Neural progenitor cell (in vitro differentiated cells): Measurements from ENCODE around the gene UGT1A4. TPM values are rescaled to one million over a fixed set of nuclear protein-coding genes. Genes with fewer than 3 reads are reported as not detected.

Source experiments
- DNase-seq: peaks from one replicate; pipeline ENCODE4 v3.0.0-alpha.2; 2016; ENCODE audit warnings: low spot score
- H2AFZ ChIP-seq: fragments of 200-600 bp; sonication (generic); replicated peaks from 2 replicates; pipeline ENCODE4 v1.6.1; 2016; ENCODE audit warnings: antibody characterized with exemption
- H3F3A ChIP-seq: fragments of 200-600 bp; sonication (generic); 2 replicates; pipeline ENCODE4 v1.6.1; 2016; ENCODE audit warnings: antibody characterized with exemption, low read depth
- H3K27ac ChIP-seq: fragments of 200-600 bp; sonication (generic); 2 replicates; pipeline ENCODE4 v1.5.1; 2016; ENCODE audit warnings: mild to moderate bottlenecking
- H3K27me3 ChIP-seq: fragments of 200-600 bp; sonication (generic); 2 replicates; pipeline ENCODE4 v1.6.1; 2016; ENCODE audit warnings: mild to moderate bottlenecking, moderate library complexity
- H3K36me3 ChIP-seq: fragments of 200-600 bp; sonication (generic); 2 replicates; pipeline ENCODE4 v1.5.1; 2016
- H3K4me1 ChIP-seq: fragments of 200-600 bp; sonication (generic); 2 replicates; pipeline ENCODE4 v1.6.1; 2016; ENCODE audit warnings: mixed run types
- H3K4me2 ChIP-seq: fragments of 200-600 bp; sonication (generic); 2 replicates; pipeline ENCODE4 v1.6.1; 2016
- H3K4me3 ChIP-seq: fragments of 200-600 bp; sonication (generic); 2 replicates; pipeline ENCODE4 v1.5.1; 2016
- H3K79me2 ChIP-seq: fragments of 200-600 bp; sonication (generic); 2 replicates; pipeline ENCODE4 v1.6.1; 2016; ENCODE audit warnings: low read depth
- H3K9ac ChIP-seq: fragments of 200-600 bp; sonication (generic); 2 replicates; pipeline ENCODE4 v1.6.1; 2016
- H3K9me3 ChIP-seq: fragments of 200-600 bp; sonication (generic); 2 replicates; pipeline ENCODE4 v1.5.1; 2016; ENCODE audit warnings: low read depth
- H4K20me1 ChIP-seq: fragments of 200-600 bp; sonication (generic); 2 replicates; pipeline ENCODE4 v1.6.1; 2016; ENCODE audit warnings: low read depth
- H3K27ac Mint-ChIP-seq: 3 replicates; pipeline ENCODE4 v1.8.0; 2021; ENCODE audit warnings: mixed read lengths
- H3K27me3 Mint-ChIP-seq: 2 replicates; pipeline ENCODE4 v1.8.0; 2022; ENCODE audit warnings: low read depth, mild to moderate bottlenecking, inconsistent platforms, moderate library complexity, mixed read lengths; ENCODE audit not compliant: insufficient read depth
- H3K36me3 Mint-ChIP-seq: 3 replicates; pipeline ENCODE4 v1.8.0; 2021; ENCODE audit warnings: mixed read lengths
- H3K4me1 Mint-ChIP-seq: 3 replicates; pipeline ENCODE4 v1.8.0; 2021; ENCODE audit warnings: mixed read lengths
- H3K4me3 Mint-ChIP-seq: 3 replicates; pipeline ENCODE4 v1.8.0; 2021; ENCODE audit warnings: mild to moderate bottlenecking, moderate library complexity, mixed read lengths
- H3K9me3 Mint-ChIP-seq: 3 replicates; pipeline ENCODE4 v1.8.0; 2020; ENCODE audit warnings: mixed read lengths
- CTCF ChIP-seq: fragments of 200-600 bp; sonication (generic); IDR thresholded peaks from 2 replicates; pipeline ENCODE4 v1.5.1; 2017; ENCODE audit warnings: antibody characterized with exemption, mild to moderate bottlenecking
- EZH2 ChIP-seq: fragments of 200-600 bp; sonication (generic); IDR thresholded peaks from 2 replicates; pipeline ENCODE4 v1.6.1; 2017; ENCODE audit warnings: antibody characterized with exemption, mild to moderate bottlenecking, moderate library complexity
- EZH2phosphoT487 ChIP-seq: fragments of 200-600 bp; sonication (generic); IDR thresholded peaks from 2 replicates; pipeline ENCODE4 v1.6.1; 2017; ENCODE audit warnings: antibody characterized with exemption
- total RNA-seq: library from RNA; depleted of rRNA; stranded (reverse); fragments of >200 nt; gene quantifications from 2 replicates; pipeline ENCODE4 v1.2.3, GENCODE V29; 2015; ENCODE audit warnings: low replicate concordance

The UGT1A4 gene
- total RNA-seq, 1 donor from 2014 or later, result not detected

- H3K4me3 ChIP-seq, result no peak overlapping the region
- no peak overlapping the region for H2AFZ ChIP-seq
- no peaks in the 10 kb centered on the region for H3K36me3 ChIP-seq
- H4K20me1 ChIP-seq, result no peaks in the 10 kb centered on the region
- Mint-ChIP-seq H3K4me1 (peaks cover 14% of the 10 kb centered on the region), H3K27ac (no peak overlapping the region), H3K36me3 (peaks cover 5% of the 10 kb centered on the region), H3K4me3 (no peak overlapping the region), H3K9me3 (peaks cover 31% of the 10 kb centered on the region), H3K27me3 (peaks cover 3% of the 10 kb centered on the region)
- TF ChIP-seq EZH2 (no peak), CTCF (no peak), EZH2phosphoT487 (no peak)
- H3K27ac ChIP-seq, result no peak overlapping the region
- no peaks in the 10 kb centered on the region for H3K9me3 ChIP-seq
- no peak for DNase-seq
- no peak overlapping the region for H3K9ac ChIP-seq
- no peaks in the 10 kb centered on the region for H3K4me1 ChIP-seq
- H3K4me2 ChIP-seq, result no peak overlapping the region
- no peaks in the 10 kb centered on the region for H3K27me3 ChIP-seq
- no peaks in the 10 kb centered on the region for H3K79me2 ChIP-seq
- no peaks in the 10 kb centered on the region for H3F3A ChIP-seq
Observed at GRCh38 chr2:233769260-233769659, 50.7 kb downstream of the UGT1A4 start.

- H3K27ac ChIP-seq, result no peak overlapping the region
- H3K9ac ChIP-seq, result no peak overlapping the region
- H3F3A ChIP-seq, result no peaks in the 10 kb centered on the region
- Mint-ChIP-seq H3K27ac (no peak overlapping the region), H3K9me3 (peaks cover 30% of the 10 kb centered on the region), H3K36me3 (peaks cover 5% of the 10 kb centered on the region), H3K27me3 (peaks cover 7% of the 10 kb centered on the region), H3K4me1 (peaks cover 10% of the 10 kb centered on the region), H3K4me3 (no peak overlapping the region)
- H3K79me2 ChIP-seq, result no peaks in the 10 kb centered on the region
- no peak for DNase-seq
- TF ChIP-seq CTCF, result no peak
- TF ChIP-seq EZH2phosphoT487, result no peak
- no peak for TF ChIP-seq EZH2
- H3K36me3 ChIP-seq, result no peaks in the 10 kb centered on the region
- no peaks in the 10 kb centered on the region for H4K20me1 ChIP-seq
- H3K4me3 ChIP-seq, result no peak overlapping the region
- no peak overlapping the region for H3K4me2 ChIP-seq
- no peaks in the 10 kb centered on the region for H3K4me1 ChIP-seq
- no peaks in the 10 kb centered on the region for H3K27me3 ChIP-seq
- no peak overlapping the region for H2AFZ ChIP-seq
- no peaks in the 10 kb centered on the region for H3K9me3 ChIP-seq
Observed at GRCh38 chr2:233772153-233772552, 53.6 kb downstream of the UGT1A4 start.

- H3F3A ChIP-seq, result no peaks in the 10 kb centered on the region
- H3K9ac ChIP-seq, result no peak overlapping the region
- Mint-ChIP-seq H3K9me3 (peaks cover 28% of the 10 kb centered on the region), H3K27me3 (peaks cover 7% of the 10 kb centered on the region), H3K36me3 (peaks cover 5% of the 10 kb centered on the region), H3K4me1 (peaks cover 7% of the 10 kb centered on the region), H3K27ac (no peak overlapping the region), H3K4me3 (no peak overlapping the region)
- H2AFZ ChIP-seq, result no peak overlapping the region
- H3K36me3 ChIP-seq, result no peaks in the 10 kb centered on the region
- H3K4me2 ChIP-seq, result no peak overlapping the region
- H3K4me1 ChIP-seq, result no peaks in the 10 kb centered on the region
- no peak overlapping the region for H3K4me3 ChIP-seq
- H4K20me1 ChIP-seq, result no peaks in the 10 kb centered on the region
- no peak for DNase-seq
- no peaks in the 10 kb centered on the region for H3K79me2 ChIP-seq
- H3K27me3 ChIP-seq, result no peaks in the 10 kb centered on the region
- TF ChIP-seq EZH2phosphoT487 (no peak), CTCF (no peak), EZH2 (no peak)
- no peaks in the 10 kb centered on the region for H3K9me3 ChIP-seq
- no peak overlapping the region for H3K27ac ChIP-seq
Observed at GRCh38 chr2:233772583-233772982, 54.0 kb downstream of the UGT1A4 start.
